Skeletal muscle tissue (tissue), 4 donors: ENCODE data around the gene TIMM22. TPM values are rescaled to one million over a fixed set of nuclear protein-coding genes. Genes with fewer than 3 reads are reported as not detected.
A peak's percentile ranks its signal among the peaks of the same experiment; 100 is the strongest.

Source experiments
- H3K27ac ChIP-seq: one replicate; pipeline ENCODE4 v1.7.0; 2013; ENCODE audit warnings: mild to moderate bottlenecking, low read depth, low read length, inconsistent platforms
- H3K27me3 ChIP-seq, 3 donors: one replicate each; pipeline ENCODE4 v1.7.0; 2013; ENCODE audit warnings: low read length in 3 of 3; ENCODE audit not compliant: control insufficient read depth in 3 of 3, insufficient read depth in 3 of 3
- H3K36me3 ChIP-seq, 3 donors: one replicate each; pipeline ENCODE4 v1.7.0; 2013; ENCODE audit warnings: low read length in 3 of 3; ENCODE audit not compliant: control insufficient read depth in 3 of 3, insufficient read depth in 3 of 3
- H3K4me1 ChIP-seq, 3 donors: one replicate each; pipeline ENCODE4 v1.7.0; 2013; ENCODE audit warnings: low read length in 3 of 3, mild to moderate bottlenecking in 3 of 3; ENCODE audit not compliant: control insufficient read depth in 3 of 3, insufficient read depth in 3 of 3
- H3K4me3 ChIP-seq, 3 donors: one replicate each; pipeline ENCODE4 v1.7.0; 2013; ENCODE audit warnings: low read length in 3 of 3
- H3K9ac ChIP-seq, 3 donors: one replicate each; pipeline ENCODE4 v1.7.0; 2013; ENCODE audit warnings: low read length in 3 of 3, mild to moderate bottlenecking in 3 of 3, moderate library complexity in 2 of 3, low read depth in 1 of 3
- H3K9me3 ChIP-seq, 3 donors: one replicate each; pipeline ENCODE4 v1.7.0; 2013; ENCODE audit warnings: low read length in 3 of 3; ENCODE audit not compliant: control insufficient read depth in 3 of 3
- total RNA-seq: library from RNA; depleted of rRNA; stranded (reverse); fragments of >200 nt; gene quantifications from one replicate; pipeline ENCODE4 v1.2.3, GENCODE V29; 2014
- donor health status: Osteomylitis.

Gene TIMM22
- total RNA-seq, 1 donor from 2014 or later, result 15.1 TPM

GRCh38 chr17:998111-998510 is 1.2 kb downstream of the TIMM22 start:
- H3K4me3 ChIP-seq, result peak overlapping the region; percentile 98 to 100 (median 100)
- H3K9ac ChIP-seq, result peak overlapping the region; percentile 99 to 100 (median 99)
- peaks cover 25 to 30% (median 25%) of the 10 kb centered on the region in 3 donors for H3K36me3 ChIP-seq
- H3K27ac ChIP-seq, result no peak overlapping the region
- peaks cover 50 to 60% (median 54%) of the 10 kb centered on the region in 3 donors for H3K4me1 ChIP-seq
- no peaks in the 10 kb centered on the region for H3K9me3 ChIP-seq
- no peaks in the 10 kb centered on the region for H3K27me3 ChIP-seq

DNA sequence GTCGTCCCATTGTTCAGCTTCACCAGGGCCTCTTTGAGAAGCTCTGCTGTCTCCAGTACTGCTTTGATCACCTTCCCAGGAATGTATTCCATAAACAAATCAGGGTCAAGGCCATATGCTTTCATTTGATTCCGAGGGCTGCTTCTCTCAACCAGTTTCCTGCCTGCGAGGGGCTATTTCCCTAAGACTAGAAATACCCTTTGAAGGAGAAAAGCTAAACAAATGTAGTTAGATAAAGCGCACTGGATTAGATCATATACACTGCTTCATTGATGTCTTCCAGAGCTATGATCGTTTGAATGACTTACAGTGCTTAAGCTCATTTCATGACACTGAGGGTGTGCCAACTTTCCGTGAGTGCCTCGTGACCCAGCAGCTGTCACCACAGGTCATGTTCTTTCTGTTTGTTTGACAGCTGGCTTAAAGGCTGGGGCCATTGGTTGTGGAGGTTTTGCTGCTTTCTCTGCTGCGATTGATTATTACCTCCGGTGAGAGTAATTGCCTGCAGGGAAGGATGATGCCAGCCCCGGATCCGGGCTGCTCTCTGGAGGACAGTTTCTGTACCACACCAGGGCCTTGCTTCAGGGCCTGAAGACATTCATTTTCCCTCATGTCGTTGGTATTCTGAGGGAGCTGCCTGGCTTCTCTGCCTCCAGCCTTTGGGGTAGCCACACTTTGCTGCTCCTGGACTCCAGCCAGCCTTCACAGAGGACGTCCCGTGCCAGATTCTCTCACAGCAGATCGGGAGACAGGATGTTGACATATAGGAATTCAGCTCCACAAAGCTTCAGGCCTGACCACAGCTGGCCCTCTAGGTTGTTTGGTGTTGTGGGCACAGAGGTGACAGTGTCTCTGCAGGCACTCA is 3.9 kb downstream of the TIMM22 start:
- Histone ChIP-seq H3K9me3 (no peaks in the 10 kb centered on the region), H3K9ac (peak overlapping the region; percentile 41 to 80 (median 58)), H3K27me3 (no peaks in the 10 kb centered on the region), H3K27ac (peak overlapping the region; percentile 90), H3K4me1 (peaks cover 76 to 87% (median 82%) of the 10 kb centered on the region in 3 donors), H3K36me3 (peaks cover 35 to 44% (median 39%) of the 10 kb centered on the region in 3 donors), H3K4me3 (peak overlapping the region in 2 of 3 donors; percentile 37 to 52)

- H3K4me3 ChIP-seq, result peak overlapping the region in 1 of 3 donors; percentile 46
- peaks cover 35 to 44% (median 39%) of the 10 kb centered on the region in 3 donors for H3K36me3 ChIP-seq
- peak overlapping the region; percentile 11 to 70 (median 57) for H3K9ac ChIP-seq
- H3K27me3 ChIP-seq, result no peaks in the 10 kb centered on the region
- peak overlapping the region; percentile 90 for H3K27ac ChIP-seq
- peaks cover 83 to 94% (median 89%) of the 10 kb centered on the region in 3 donors for H3K4me1 ChIP-seq
- H3K9me3 ChIP-seq, result no peaks in the 10 kb centered on the region
These were observed 4.9 kb downstream of the TIMM22 start for GRCh38 chr17:1001640-1002411.

DNA sequence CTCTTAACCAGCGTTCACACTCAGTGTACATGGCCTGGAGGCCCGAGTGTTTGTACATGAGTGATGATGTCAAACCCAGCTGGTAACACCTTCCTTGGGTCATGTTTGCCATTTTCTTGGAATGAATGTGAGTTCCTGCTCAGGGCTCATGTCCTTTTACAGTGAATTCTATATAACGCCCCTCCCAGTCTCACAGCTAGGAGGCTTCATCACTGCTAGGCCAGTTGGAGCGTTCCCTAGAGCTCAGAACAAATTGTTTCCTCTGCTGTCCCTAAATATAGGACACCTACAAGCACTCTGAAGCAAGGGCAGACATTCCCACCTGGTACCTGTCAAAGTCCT is 5.5 kb downstream of the TIMM22 start:
- Histone ChIP-seq H3K4me1 (peaks cover 87 to 91% (median 89%) of the 10 kb centered on the region in 3 donors), H3K4me3 (no peak overlapping the region), H3K9me3 (no peaks in the 10 kb centered on the region), H3K27ac (peak overlapping the region; percentile 90), H3K27me3 (no peaks in the 10 kb centered on the region), H3K9ac (peak overlapping the region; percentile 9 to 57 (median 11)), H3K36me3 (peaks cover 34 to 46% (median 38%) of the 10 kb centered on the region in 3 donors)

DNA sequence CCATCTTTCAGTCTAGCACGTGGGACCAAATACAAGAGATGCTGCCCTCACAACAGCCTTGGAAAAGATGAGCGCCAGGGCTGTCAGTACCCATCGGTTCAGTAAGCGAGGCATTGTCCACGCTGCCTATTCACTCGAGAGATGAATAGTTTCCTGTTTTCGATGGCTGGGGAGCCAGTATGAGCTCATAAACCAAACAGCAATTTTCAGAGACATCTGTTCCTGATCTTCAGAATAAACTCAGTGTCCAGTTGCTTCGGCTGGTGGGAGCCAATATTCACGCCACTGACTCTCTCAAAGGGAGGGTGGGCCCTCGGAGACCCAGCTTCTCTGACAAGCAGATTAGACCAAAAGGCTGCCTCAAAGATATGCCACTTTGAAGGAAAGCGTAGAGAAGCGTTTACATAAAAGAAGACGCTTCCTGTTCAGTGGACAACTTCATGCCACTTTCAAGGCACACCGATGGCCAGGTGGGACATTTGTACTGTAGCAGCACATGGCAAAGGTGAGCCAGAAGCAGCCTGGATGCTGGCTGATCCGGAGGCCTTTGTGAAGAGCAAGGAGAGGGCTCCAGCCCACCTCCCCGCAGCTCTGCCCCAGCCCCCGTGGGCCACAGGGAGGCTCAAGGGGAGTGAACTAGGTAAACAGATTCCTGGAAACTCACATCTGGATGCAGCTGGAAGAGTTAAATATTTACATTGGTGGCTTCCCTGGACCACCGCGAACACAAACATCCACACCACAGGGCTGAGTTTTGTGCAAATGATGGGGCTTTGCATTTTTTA is 6.0 kb downstream of the TIMM22 start:
- Histone ChIP-seq H3K9ac (peak overlapping the region in 1 of 3 donors; percentile 9), H3K4me1 (peaks cover 88 to 91% (median 89%) of the 10 kb centered on the region in 3 donors), H3K36me3 (peaks cover 38 to 46% (median 39%) of the 10 kb centered on the region in 3 donors), H3K9me3 (no peaks in the 10 kb centered on the region), H3K27ac (peak overlapping the region; percentile 90), H3K4me3 (no peak overlapping the region), H3K27me3 (no peaks in the 10 kb centered on the region)

DNA sequence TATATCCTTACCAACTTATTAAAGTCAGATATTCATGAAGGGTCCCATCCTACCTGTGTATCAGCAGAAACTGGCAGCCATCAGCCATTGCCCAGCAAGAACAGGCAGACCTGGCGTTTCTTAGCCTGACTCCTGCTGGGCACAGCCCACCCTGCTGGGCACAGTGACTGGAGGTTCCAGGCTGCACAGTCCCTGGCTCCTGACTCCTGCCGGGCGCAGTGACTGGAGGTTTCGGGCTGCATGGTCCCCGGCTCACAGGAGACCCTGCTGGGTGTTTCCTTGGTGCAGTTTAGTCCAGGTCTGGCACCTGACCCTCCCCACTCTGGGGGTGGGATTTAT is 6.7 kb downstream of the TIMM22 start:
- H3K27ac ChIP-seq, result peak overlapping the region; percentile 90
- H3K4me1 ChIP-seq, result peaks cover 86 to 90% (median 86%) of the 10 kb centered on the region in 3 donors
- peaks cover 37 to 46% (median 41%) of the 10 kb centered on the region in 3 donors for H3K36me3 ChIP-seq

GRCh38 chr17:1003972-1004768 is 7.2 kb downstream of the TIMM22 start:
- Histone ChIP-seq H3K9me3 (no peaks in the 10 kb centered on the region), H3K4me1 (peaks cover 81 to 90% (median 86%) of the 10 kb centered on the region in 3 donors), H3K9ac (peak overlapping the region in 2 of 3 donors; percentile 21 to 62), H3K27me3 (no peaks in the 10 kb centered on the region), H3K4me3 (no peak overlapping the region), H3K36me3 (peaks cover 36 to 50% (median 39%) of the 10 kb centered on the region in 3 donors), H3K27ac (peak overlapping the region; percentile 0)

More for the DNA sequence above, 6.7 kb downstream of the TIMM22 start:
- H3K4me3 ChIP-seq, result no peak overlapping the region
- H3K27me3 ChIP-seq, result no peaks in the 10 kb centered on the region
- H3K9ac ChIP-seq, result peak overlapping the region in 2 of 3 donors; percentile 21 to 62
- H3K9me3 ChIP-seq, result no peaks in the 10 kb centered on the region

- H3K4me1 ChIP-seq, result peaks cover 77 to 89% (median 79%) of the 10 kb centered on the region in 3 donors
- peak overlapping the region in 1 of 3 donors; percentile 74 for H3K9ac ChIP-seq
- H3K27ac ChIP-seq, result peak overlapping the region; percentile 0
- no peaks in the 10 kb centered on the region for H3K9me3 ChIP-seq
- peak overlapping the region in 1 of 3 donors; percentile 63 for H3K4me3 ChIP-seq
- no peaks in the 10 kb centered on the region for H3K27me3 ChIP-seq
- H3K36me3 ChIP-seq, result peaks cover 33 to 47% (median 37%) of the 10 kb centered on the region in 3 donors
These were observed 7.9 kb downstream of the TIMM22 start for GRCh38 chr17:1004769-1005295.
